Activated gamma-delta T cell treated with Interleukin-2 at 50 U/mL for 16 hours (primary cell): Measurements from ENCODE around the gene GAGE1.
A peak's percentile ranks its signal among the peaks of the same experiment; 100 is the strongest.
"Not testable (repeated sequence)": the region's sequence is repeated elsewhere in the genome, so short reads cannot be mapped to it uniquely, and the experiment has no call there.

Source experiments
- DNase-seq: peaks from one replicate; pipeline ENCODE4 v3.0.0-alpha.2; 2020

GAGE1 gene, protein sequence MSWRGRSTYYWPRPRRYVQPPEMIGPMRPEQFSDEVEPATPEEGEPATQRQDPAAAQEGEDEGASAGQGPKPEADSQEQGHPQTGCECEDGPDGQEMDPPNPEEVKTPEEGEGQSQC

GRCh38 chrX:49598720-49599119 lies at the start of gene GAGE1:
TSS of gene GAGE1 (plus strand) at chrX:49599020. CDS start at chrX:49600175, 1,155 bp downstream.
- DNase-seq = not testable (repeated sequence)

GRCh38 chrX:49550989-49551388 lies 47.8 kb upstream of the GAGE1 start, which contains the start of gene GAGE12E:
TSS of gene GAGE12E (plus strand) at chrX:49551289. CDS start at chrX:49552444, 1,155 bp downstream.
- DNase-seq = not testable (repeated sequence)

DNA sequence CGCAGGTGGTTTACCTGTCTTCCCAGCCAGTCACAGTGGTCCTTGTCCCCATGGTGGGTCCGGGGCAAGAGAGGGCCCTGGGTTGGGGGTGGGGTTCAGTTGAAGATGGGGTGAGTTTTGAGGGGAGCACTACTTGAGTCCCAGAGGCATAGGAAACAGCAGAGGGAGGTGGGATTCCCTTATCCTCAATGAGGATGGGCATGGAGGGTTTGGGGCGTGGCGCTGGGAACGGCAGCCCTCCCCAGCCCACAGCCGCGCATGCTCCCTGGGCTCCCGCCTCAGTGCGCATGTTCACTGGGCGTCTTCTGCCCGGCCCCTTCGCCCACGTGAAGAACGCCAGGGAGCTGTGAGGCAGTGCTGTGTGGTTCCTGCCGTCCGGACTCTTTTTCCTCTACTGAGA lies 38.3 kb upstream of the GAGE1 start, which contains the start of gene GAGE12F:
GAGE12F (plus strand) TSS at position 301 of the 400 bp plus-strand sequence. CDS start 1,155 bp downstream, outside the sequence.
- DNase-seq = not testable (repeated sequence)

DNA sequence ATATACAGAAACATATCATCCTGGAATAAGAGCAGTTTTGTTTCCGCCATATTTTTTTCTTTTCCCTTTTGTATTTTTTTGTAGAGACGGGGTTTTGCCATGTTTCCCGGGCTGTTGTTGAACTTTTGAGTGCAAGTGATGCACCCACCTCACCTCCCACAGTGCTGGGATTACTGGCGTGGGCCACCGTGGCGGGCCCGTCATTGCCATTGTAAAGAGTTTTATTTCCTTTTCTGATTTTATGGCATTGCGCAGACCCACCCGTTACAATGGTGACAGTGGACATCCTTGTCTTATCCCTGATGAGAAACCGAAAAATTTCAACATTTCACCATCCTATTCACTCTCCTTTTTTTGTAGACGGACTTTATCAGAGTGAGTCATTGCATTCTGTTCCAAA lies 30.1 kb upstream of the GAGE1 start:
- DNase-seq = not testable (repeated sequence)

GRCh38 chrX:49569152-49569551 lies 29.7 kb upstream of the GAGE1 start:
- not testable (repeated sequence) for DNase-seq

GRCh38 chrX:49570100-49570499 lies 28.7 kb upstream of the GAGE1 start, which contains the start of gene GAGE12G:
TSS of gene GAGE12G (plus strand) at chrX:49570400. CDS start at chrX:49571555, 1,155 bp downstream.
- not testable (repeated sequence) for DNase-seq

- DNase-seq = not testable (repeated sequence)
Measured at GRCh38 chrX:49579649-49580048, 19.2 kb upstream of the GAGE1 start, which contains the start of gene GAGE12H. TSS of gene GAGE12H (plus strand) at chrX:49579949. CDS start at chrX:49581104, 1,155 bp downstream.

GRCh38 chrX:49589196-49589595 lies 9.6 kb upstream of the GAGE1 start, which contains the start of gene GAGE2A:
TSS of gene GAGE2A (plus strand) at chrX:49589496. CDS start at chrX:49590651, 1,155 bp downstream.
- DNase-seq = not testable (repeated sequence)

DNA sequence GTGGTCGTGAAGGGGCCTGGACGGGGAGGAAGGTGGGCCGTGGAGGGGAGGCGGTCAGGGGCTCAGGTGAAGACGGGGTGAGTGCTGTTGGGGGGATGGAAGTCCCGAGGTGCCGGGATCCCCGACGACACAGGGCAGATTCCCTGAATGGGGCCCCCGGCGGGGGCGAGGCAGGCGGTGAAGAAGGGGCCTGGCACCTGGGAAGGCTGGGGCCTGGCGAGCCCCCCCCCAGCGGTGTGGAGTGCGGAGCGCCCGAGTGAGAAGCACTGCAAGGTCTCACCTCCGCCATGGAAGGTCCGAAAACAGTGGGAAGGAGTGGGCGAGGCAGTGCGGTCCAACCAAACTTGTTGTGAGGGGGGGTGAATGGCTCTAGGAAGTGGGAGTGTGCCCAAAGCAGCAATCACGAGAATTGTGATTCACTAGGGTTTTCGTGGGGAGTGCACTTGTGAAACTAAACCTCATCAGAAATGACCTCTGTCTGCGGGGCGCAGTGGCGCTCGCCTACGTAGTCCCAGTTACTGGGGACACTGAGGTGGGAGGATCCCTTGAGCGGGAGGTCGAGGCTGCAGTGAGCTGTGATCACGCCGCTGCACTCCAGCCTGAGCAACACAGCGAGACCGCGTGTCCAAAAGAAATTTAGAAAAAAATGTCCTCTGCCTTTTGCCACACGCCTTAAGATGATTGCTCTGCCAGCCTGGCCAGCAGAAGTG lies 8.9 kb upstream of the GAGE1 start:
- peak; percentile 4 for DNase-seq

GRCh38 chrX:49590488-49590887 lies 8.3 kb upstream of the GAGE1 start:
- not testable (repeated sequence) for DNase-seq

GRCh38 chrX:49610718-49611310 lies 12.0 kb downstream of the GAGE1 start:
- DNase-seq = no peak

DNA sequence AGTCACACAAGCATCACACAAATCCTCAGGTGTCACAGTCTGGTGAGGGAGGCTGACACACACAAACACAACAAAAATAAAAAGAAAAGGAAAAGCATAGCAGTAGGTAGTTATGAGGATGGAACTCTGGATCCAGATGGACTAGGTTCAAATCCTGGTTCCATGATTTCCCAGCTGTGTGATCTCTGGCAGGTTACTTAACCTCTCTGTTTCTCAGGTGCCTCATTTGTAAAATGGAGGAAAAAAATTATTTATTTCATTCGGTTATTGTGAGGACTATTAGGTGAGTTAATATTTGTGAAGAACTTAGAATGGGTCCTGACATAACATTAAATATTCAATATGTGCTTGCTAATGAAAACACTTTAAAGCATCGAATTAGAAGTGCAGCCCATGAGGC lies 19.8 kb downstream of the GAGE1 start:
- DNase-seq = no peak

GRCh38 chrX:49627086-49627777 lies 28.4 kb downstream of the GAGE1 start:
- DNase-seq = peak; percentile 9

- no peak for DNase-seq
Measured at GRCh38 chrX:49644991-49645637, 46.3 kb downstream of the GAGE1 start.

DNA sequence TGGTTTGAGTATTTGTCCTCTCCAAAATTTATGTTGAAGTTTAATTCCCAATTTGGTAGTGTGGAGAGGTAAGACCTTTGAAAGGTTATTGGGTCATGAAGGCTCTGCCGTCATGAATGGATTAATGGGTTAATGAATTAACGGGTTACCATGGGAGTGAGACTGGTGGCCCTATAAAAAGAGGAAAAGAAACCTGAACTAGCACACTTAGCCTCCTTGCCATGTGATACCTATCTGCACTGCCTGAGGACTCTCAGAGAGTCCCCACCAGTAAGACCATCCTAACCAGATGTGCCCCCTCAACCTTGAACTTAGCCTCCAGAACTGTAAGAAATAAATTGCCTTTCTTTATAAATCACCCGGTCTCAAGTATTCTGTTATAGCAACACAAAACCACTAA lies 57.7 kb downstream of the GAGE1 start:
- DNase-seq = no peak
